Inferior parietal cortex (tissue), 1 donor: ENCODE measurements around the gene RDH8.

Source experiments
- DNase-seq: peaks from one replicate; pipeline ENCODE4 v3.0.0-alpha.2; 2016; ENCODE audit errors: extremely low spot score

Gene RDH8

GRCh38 chr19:10036601-10037071, 23.4 kb downstream of the RDH8 start:
- no peak for DNase-seq

GRCh38 chr19:10037367-10037766, 24.1 kb downstream of the RDH8 start:
- no peak for DNase-seq

GRCh38 chr19:10037809-10038208, 24.5 kb downstream of the RDH8 start:
- no peak for DNase-seq

- no peak for DNase-seq
Observed at GRCh38 chr19:10043286-10043927, 30.1 kb downstream of the RDH8 start.

- DNase-seq: no peak
Observed at GRCh38 chr19:10044390-10044789, 31.1 kb downstream of the RDH8 start.

- DNase-seq: no peak
Observed at GRCh38 chr19:10045371-10045770, 32.1 kb downstream of the RDH8 start.

- DNase-seq: no peak
Observed at GRCh38 chr19:10049626-10050025, 36.3 kb downstream of the RDH8 start.

- DNase-seq: no peak
Observed at GRCh38 chr19:10052602-10053360, 39.5 kb downstream of the RDH8 start.

- DNase-seq: no peak
Observed at GRCh38 chr19:10061717-10062310, 48.5 kb downstream of the RDH8 start.

GRCh38 chr19:10068205-10068604, 54.9 kb downstream of the RDH8 start:
- DNase-seq: no peak

- no peak for DNase-seq
Observed at GRCh38 chr19:10069046-10069445, 55.8 kb downstream of the RDH8 start.

- DNase-seq: no peak
Observed at GRCh38 chr19:10070730-10071446, 57.6 kb downstream of the RDH8 start.
